GM12864 (cell line): ENCODE measurements around the gene ATP5PD.
"Not testable (repeated sequence)": the region's sequence is repeated elsewhere in the genome, so short reads cannot be mapped to it uniquely, and the experiment has no call there.

Experiments
- DNase-seq: peaks from one replicate; pipeline ENCODE4 v3.0.0-alpha.2; 2011; ENCODE audit warnings: low read depth
- H3K4me3 ChIP-seq: 2 replicates; pipeline ENCODE4 v1.5.1; 2011; ENCODE audit warnings: mild to moderate bottlenecking, low read depth, low read length, control low read depth
- CTCF ChIP-seq: IDR thresholded peaks from 2 replicates; pipeline ENCODE4 v1.5.1; 2011; ENCODE audit warnings: low read depth, mild to moderate bottlenecking, moderate library complexity, low read length, control low read depth, inconsistent platforms; ENCODE audit errors: missing control alignments

The ATP5PD gene

GRCh38 chr17:75047398-75048098 is 779 bp upstream of the ATP5PD start:
- no peak for TF ChIP-seq CTCF
- peak overlapping the region; percentile 100 for H3K4me3 ChIP-seq
- no peak for DNase-seq

- DNase-seq, result not testable (repeated sequence)
- H3K4me3 ChIP-seq, result peak overlapping the region; percentile 100
Measured at GRCh38 chr17:75045946-75046406, 793 bp downstream of the ATP5PD start.

GRCh38 chr17:75044716-75045115 is 2.1 kb downstream of the ATP5PD start:
- DNase-seq, result no peak
- no peak overlapping the region for H3K4me3 ChIP-seq
- TF ChIP-seq CTCF, result no peak

GRCh38 chr17:75043789-75044188 is 3.0 kb downstream of the ATP5PD start:
- not testable (repeated sequence) for DNase-seq, H3K4me3 ChIP-seq

- no peak overlapping the region for H3K4me3 ChIP-seq
- no peak for TF ChIP-seq CTCF
- DNase-seq, result no peak
Measured at GRCh38 chr17:75041656-75042280, 5.0 kb downstream of the ATP5PD start.

GRCh38 chr17:75039238-75039637 is 7.5 kb downstream of the ATP5PD start:
- H3K4me3 ChIP-seq, result no peak overlapping the region
- DNase-seq, result no peak
- no peak for TF ChIP-seq CTCF

GRCh38 chr17:75036643-75037268 is 10.0 kb downstream of the ATP5PD start:
- TF ChIP-seq CTCF, result no peak
- H3K4me3 ChIP-seq, result no peak overlapping the region
- DNase-seq, result no peak

GRCh38 chr17:75034236-75034908 is 12.4 kb downstream of the ATP5PD start:
- peak; percentile 11 for TF ChIP-seq CTCF
- H3K4me3 ChIP-seq, result peak overlapping the region; percentile 90
- DNase-seq, result peak; percentile 77
